Measurements from ENCODE around the gene KRTAP10-4. TPM values are rescaled to one million over a fixed set of nuclear protein-coding genes. Genes with fewer than 3 reads are reported as not detected.
A peak's percentile ranks its signal among the peaks of the same experiment; 100 is the strongest.
"Not testable (repeated sequence)": the region's sequence is repeated elsewhere in the genome, so short reads cannot be mapped to it uniquely, and the experiment has no call there.

KRTAP10-4 gene
- total and polyA plus RNA-seq, 10 donors: not detected

DNA sequence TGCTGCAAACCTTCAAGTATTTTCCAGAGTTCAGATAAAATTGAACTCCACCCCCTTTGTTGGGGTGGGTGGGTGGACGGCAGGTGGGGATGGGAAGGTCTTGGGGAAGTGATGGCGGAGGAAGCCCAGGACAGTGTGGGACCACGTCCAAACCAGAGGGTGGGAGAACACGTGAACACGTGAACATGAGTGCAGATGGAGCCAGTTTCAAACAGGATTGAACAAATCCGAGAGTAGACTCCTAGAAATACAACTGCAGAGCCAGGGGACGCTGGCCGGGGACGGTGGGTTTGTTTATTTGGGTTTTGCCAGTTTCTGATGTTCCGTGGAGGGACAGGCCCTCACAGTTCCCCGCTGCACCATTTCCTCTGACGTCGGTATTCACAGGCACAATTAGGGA, 25.1 kb upstream of the KRTAP10-4 start:
- Histone ChIP-seq H3K9me3 (peaks cover 2 to 40% (median 33%) of the 10 kb centered on the region in 8 donors), H3K4me3 (peak overlapping the region in 1 of 8 donors; percentile 35), H3K27ac (peak overlapping the region in 3 of 8 donors; percentile 62 to 68 (median 66)), H3K27me3 (replicated peaks in 1 of 7) (peaks cover 0 to 52% (median 0%) of the 10 kb centered on the region in 7 donors), H3K36me3 (no peaks in the 10 kb centered on the region), H3K4me1 (peaks cover 0 to 13% (median 0%) of the 10 kb centered on the region in 6 donors)
- DNase-seq: no peak
- intact Hi-C loops (cut with DNase I; ENCODE audit: low total_unique reads): no loop called here
- whole genome bisulfite sequencing, 5 donors: 67 to 82% (median 76%) methylated on average over 13 of the region's 13 CpGs
- TF ChIP-seq, protein P1, sequence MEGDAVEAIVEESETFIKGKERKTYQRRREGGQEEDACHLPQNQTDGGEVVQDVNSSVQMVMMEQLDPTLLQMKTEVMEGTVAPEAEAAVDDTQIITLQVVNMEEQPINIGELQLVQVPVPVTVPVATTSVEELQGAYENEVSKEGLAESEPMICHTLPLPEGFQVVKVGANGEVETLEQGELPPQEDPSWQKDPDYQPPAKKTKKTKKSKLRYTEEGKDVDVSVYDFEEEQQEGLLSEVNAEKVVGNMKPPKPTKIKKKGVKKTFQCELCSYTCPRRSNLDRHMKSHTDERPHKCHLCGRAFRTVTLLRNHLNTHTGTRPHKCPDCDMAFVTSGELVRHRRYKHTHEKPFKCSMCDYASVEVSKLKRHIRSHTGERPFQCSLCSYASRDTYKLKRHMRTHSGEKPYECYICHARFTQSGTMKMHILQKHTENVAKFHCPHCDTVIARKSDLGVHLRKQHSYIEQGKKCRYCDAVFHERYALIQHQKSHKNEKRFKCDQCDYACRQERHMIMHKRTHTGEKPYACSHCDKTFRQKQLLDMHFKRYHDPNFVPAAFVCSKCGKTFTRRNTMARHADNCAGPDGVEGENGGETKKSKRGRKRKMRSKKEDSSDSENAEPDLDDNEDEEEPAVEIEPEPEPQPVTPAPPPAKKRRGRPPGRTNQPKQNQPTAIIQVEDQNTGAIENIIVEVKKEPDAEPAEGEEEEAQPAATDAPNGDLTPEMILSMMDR (IDR thresholded peaks at IDR 0.05 in 8 of 11, conservative IDR thresholded peaks at IDR 0.05 in 3 of 11): no peak
- no peak for TF ChIP-seq POLR2AphosphoS5 (IDR thresholded peaks at IDR 0.05)
- TF ChIP-seq POLR2A (IDR thresholded peaks at IDR 0.05): no peak

DNA sequence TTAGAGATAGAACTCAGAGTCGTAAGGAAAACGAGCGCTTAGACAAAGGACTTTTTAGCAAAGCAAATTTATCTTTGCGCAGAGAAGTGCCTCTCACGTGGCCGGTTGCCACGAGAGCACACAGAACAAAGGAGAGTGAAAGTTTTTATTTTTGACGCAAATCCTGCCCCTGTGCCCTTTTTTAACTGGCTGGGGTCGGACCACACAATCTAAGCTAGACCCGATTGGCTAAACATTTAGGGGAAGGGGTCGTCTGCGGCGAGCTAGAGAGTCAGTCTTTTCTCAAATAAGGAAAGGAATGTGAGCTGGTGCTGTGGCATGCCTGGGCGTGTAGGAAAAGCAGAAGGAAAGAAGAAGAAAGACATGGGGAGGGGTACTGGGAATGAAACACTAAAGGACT, 24.6 kb upstream of the KRTAP10-4 start:
- H3K27me3 ChIP-seq (replicated peaks in 1 of 7): peaks cover 0 to 52% (median 0%) of the 10 kb centered on the region in 7 donors
- 57 to 75% (median 59%) methylated on average over 14 of the region's 14 CpGs for WGBS, 5 donors
- no peak for DNase-seq
- H3K27ac ChIP-seq: no peak overlapping the region
- no peak overlapping the region for H3K4me3 ChIP-seq
- peaks cover 2 to 36% (median 29%) of the 10 kb centered on the region in 8 donors for H3K9me3 ChIP-seq
- peaks cover 0 to 13% (median 0%) of the 10 kb centered on the region in 6 donors for H3K4me1 ChIP-seq
- intact Hi-C loops (cut with DNase I; ENCODE audit: low total_unique reads): no loop called here
- H3K36me3 ChIP-seq: no peaks in the 10 kb centered on the region
- TF ChIP-seq POLR2A (IDR thresholded peaks at IDR 0.05): no peak
- TF ChIP-seq, protein P1 (IDR thresholded peaks at IDR 0.05 in 8 of 11, conservative IDR thresholded peaks at IDR 0.05 in 3 of 11): no peak
- no peak for TF ChIP-seq POLR2AphosphoS5 (IDR thresholded peaks at IDR 0.05)

DNA sequence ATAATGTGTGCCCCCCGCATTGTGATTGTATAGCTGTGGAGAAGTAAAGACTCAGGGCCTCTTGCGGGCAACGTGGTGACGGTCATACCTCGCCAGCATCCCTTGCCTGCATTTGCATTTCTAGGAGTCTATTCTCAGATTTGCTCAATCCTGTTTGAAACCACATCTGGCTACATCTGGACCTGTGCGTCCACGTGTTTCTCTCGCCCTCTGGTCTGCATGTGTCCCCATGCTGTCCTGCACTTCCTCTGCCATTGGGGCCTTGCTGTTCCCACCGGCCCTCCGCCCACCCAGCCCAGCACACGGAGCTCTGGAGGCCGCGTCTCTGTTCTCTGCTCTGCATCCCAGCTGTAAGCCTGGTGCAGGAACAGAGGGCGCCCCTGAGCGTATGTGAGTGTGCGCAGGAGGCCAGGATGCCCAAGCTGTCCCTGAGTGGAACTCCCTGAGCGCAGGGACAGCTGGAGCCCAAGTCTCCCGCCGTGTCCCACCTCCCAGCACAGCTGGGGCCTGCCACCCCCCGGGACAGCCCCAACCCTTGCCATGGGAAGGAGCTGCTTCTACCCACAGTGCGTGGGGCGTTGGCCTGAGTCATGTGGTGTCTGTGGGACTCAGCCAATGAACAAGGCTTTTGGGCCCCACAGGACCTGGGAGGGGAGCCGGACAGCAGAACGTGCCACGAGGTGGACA, 23.9 kb upstream of the KRTAP10-4 start:
- TF ChIP-seq, protein P1 (IDR thresholded peaks at IDR 0.05 in 8 of 11, conservative IDR thresholded peaks at IDR 0.05 in 3 of 11): no peak
- no peak for TF ChIP-seq POLR2AphosphoS5 (IDR thresholded peaks at IDR 0.05)
- no peak for TF ChIP-seq POLR2A (IDR thresholded peaks at IDR 0.05)

DNA sequence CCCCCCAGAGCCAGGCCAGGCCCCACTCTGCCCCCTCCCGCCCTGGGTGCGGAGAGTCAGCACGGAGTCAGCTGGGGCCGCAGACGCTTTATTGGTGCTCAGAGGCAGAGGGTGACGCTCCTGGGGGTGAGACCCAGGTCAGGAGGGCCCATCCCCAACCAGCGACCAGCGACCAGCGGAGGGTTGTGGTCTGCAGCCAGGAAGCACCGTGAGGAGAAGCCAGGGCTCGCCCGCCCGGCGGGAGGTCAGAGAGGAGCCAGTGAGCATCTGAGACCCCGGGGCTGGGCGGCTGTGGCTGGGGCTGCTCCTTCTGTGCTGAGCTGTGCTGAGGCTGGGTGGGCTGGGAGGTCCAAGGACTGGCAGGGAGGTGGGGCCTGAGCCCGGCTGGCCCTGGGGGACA, 23.2 kb upstream of the KRTAP10-4 start:
- H3K4me3 ChIP-seq; H3K36me3 ChIP-seq; H3K27ac ChIP-seq; intact Hi-C loops (cut with DNase I; ENCODE audit: low total_unique reads): not testable (repeated sequence)
- peaks cover 0 to 13% (median 0%) of the 10 kb centered on the region in 6 donors for H3K4me1 ChIP-seq
- peak; percentile 67 for DNase-seq
- H3K9me3 ChIP-seq: peaks cover 2 to 34% (median 22%) of the 10 kb centered on the region in 8 donors
- peaks cover 0 to 54% (median 3%) of the 10 kb centered on the region in 7 donors for H3K27me3 ChIP-seq (replicated peaks in 1 of 7)
- WGBS, 5 donors: 44 to 54% (median 48%) methylated on average over 6 to 17 of the region's 17 CpGs

More for the DNA sequence above, 23.9 kb upstream of the KRTAP10-4 start:
- DNase-seq: peak; percentile 72
- intact Hi-C loops (cut with DNase I; ENCODE audit: low total_unique reads): no loop called here
- Histone ChIP-seq H3K4me1 (peaks cover 0 to 13% (median 0%) of the 10 kb centered on the region in 6 donors), H3K4me3 (no peak overlapping the region), H3K9me3 (peaks cover 2 to 39% (median 26%) of the 10 kb centered on the region in 8 donors), H3K27ac (no peak overlapping the region), H3K36me3 (no peaks in the 10 kb centered on the region), H3K27me3 (replicated peaks in 1 of 7) (peaks cover 0 to 52% (median 0%) of the 10 kb centered on the region in 7 donors)
- WGBS, 5 donors: 69 to 83% (median 78%) methylated on average over 14 to 25 of the region's 25 CpGs

Data from spleen (tissue), 11 donors.